ENCODE results near the gene PLK3.
"Not testable (repeated sequence)": the region's sequence is repeated elsewhere in the genome, so short reads cannot be mapped to it uniquely, and the experiment has no call there.

- not testable (repeated sequence) for TF ChIP-seq CTCF, POLR2A, EP300 (IDR thresholded peaks at IDR 0.05)
Measured at GRCh38 chr1:44815926-44816325, 15.7 kb downstream of the PLK3 start.
